Measurements from ENCODE around the gene KCNJ16.

DNA sequence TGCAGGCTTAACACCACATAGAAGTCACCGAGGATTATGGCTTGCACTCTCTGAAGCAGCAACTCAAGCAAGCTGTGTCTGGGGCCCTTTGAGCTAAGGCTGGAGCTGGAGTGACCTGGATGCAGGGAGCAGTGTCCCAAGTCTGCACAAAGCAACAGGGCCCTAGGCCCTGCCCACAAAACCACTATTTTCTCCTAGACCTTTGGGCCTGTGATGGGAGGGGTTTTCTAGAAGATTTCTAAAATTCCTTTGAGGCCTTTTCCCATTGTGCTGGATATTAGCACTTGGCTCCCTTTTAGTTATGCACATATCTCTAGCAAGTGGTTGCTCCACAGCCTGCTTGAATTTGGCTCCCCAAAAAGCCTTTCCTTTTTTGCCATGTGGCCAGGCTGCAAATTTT, 44.5 kb downstream of the KCNJ16 start:
- TF ChIP-seq CTCF (IDR thresholded peaks at IDR 0.05): no peak
- TF ChIP-seq POLR2A (IDR thresholded peaks at IDR 0.05): no peak
